ENCODE results near the gene TCEA3. TPM values are rescaled to one million over a fixed set of nuclear protein-coding genes. Genes with fewer than 3 reads are reported as not detected.
A peak's percentile ranks its signal among the peaks of the same experiment; 100 is the strongest.

TCEA3 gene
- 10 to 100 TPM; 18.3 to 19.5 TPM for total RNA-seq

- ChIA-PET POLR2A (no interaction called here), CTCF (interaction anchor here (0.8 to 1.7 kb wide), 3 partner anchors 12 to 115 kb away, joined by 3 to 6 read pairs (median 3); no protein-coding TSS in a partner anchor)
- peak within 1 kb of the TSS; percentile 77 for H3K4me3 Mint-ChIP-seq
- DNase-seq, result peak; percentile 19
- H3K9me3 Mint-ChIP-seq, result no peaks in the 10 kb centered on the region
- H3K27me3 Mint-ChIP-seq, result peaks cover 37% of the 10 kb centered on the region
- peak within 1 kb of the TSS; percentile 92 for H3K27ac Mint-ChIP-seq
- no peaks in the 10 kb centered on the region for H3K36me3 Mint-ChIP-seq (ENCODE audit: low read depth)
- H3K4me1 Mint-ChIP-seq, result peaks cover 46% of the 10 kb centered on the region
Observed at GRCh38 chr1:23424293-23425192, at the start of gene TCEA3. Gene TCEA3 (minus strand): TSS chr1:23424748. CDS start chr1:23424633, 115 bp downstream.

GRCh38 chr1:23473037-23473800 lies 48.7 kb upstream of the TCEA3 start:
- Mint-ChIP-seq H3K4me3 (no peak overlapping the region), H3K27ac (no peak overlapping the region), H3K9me3 (no peaks in the 10 kb centered on the region), H3K36me3 (ENCODE audit: low read depth) (no peaks in the 10 kb centered on the region), H3K4me1 (no peaks in the 10 kb centered on the region), H3K27me3 (peaks cover 7% of the 10 kb centered on the region)
- DNase-seq, result no peak
- POLR2A ChIA-PET, result no interaction called here
- CTCF ChIA-PET, result interaction anchor here (0.9 kb wide), 1 partner anchor 157 kb away, joined by 3 read pairs; no protein-coding TSS in a partner anchor

DNA sequence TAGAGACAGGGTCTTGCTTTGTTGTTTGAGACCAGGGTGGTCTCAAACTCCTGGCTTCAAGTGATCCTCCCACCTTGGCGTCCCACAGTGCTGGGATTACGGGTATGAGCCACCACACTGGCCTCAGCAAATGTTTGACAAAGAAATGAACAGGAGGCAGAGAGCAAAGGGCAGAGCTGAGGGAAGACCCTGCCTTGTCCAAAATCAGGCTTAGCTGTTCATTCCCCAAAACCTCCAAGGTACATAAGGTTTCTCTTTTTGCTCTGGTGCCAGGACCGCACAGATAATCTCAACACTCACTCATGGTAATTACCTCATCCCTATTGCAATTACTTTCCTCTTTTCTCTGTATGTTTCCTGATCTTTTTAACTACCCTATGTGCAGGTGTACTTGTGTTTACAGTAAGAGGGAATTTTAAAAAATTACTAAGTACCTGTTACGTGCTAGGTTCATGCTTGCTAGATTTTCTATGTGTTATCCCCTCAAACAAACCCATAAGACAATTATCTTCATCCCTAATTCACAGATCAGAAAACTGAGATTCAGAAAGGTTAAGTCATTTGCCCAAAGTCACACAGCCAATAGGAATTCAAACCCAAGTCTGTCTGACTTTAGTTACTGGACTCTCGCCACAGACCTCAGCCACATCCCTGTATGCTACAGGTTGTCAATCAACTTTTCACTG lies 47.9 kb upstream of the TCEA3 start:
- H3K36me3 Mint-ChIP-seq (ENCODE audit: low read depth), result no peaks in the 10 kb centered on the region
- ChIA-PET CTCF (no interaction called here), POLR2A (no interaction called here)
- no peak overlapping the region for H3K27ac Mint-ChIP-seq
- no peaks in the 10 kb centered on the region for H3K4me1 Mint-ChIP-seq
- no peaks in the 10 kb centered on the region for H3K9me3 Mint-ChIP-seq
- H3K4me3 Mint-ChIP-seq, result no peak overlapping the region
- DNase-seq, result no peak
- peaks cover 7% of the 10 kb centered on the region for H3K27me3 Mint-ChIP-seq

- no peaks in the 10 kb centered on the region for H3K36me3 Mint-ChIP-seq (ENCODE audit: low read depth)
- no peaks in the 10 kb centered on the region for H3K9me3 Mint-ChIP-seq
- ChIA-PET POLR2A (no interaction called here), CTCF (no interaction called here)
- H3K27ac Mint-ChIP-seq, result no peak overlapping the region
- no peak overlapping the region for H3K4me3 Mint-ChIP-seq
- H3K27me3 Mint-ChIP-seq, result peaks cover 5% of the 10 kb centered on the region
- DNase-seq, result no peak
- H3K4me1 Mint-ChIP-seq, result no peaks in the 10 kb centered on the region
Observed at GRCh38 chr1:23471473-23472075, 47.0 kb upstream of the TCEA3 start.

GRCh38 chr1:23470282-23471070 lies 45.9 kb upstream of the TCEA3 start:
- CTCF ChIA-PET, result no interaction called here
- no peaks in the 10 kb centered on the region for H3K4me1 Mint-ChIP-seq
- H3K36me3 Mint-ChIP-seq (ENCODE audit: low read depth), result no peaks in the 10 kb centered on the region
- no peaks in the 10 kb centered on the region for H3K9me3 Mint-ChIP-seq
- no peak for DNase-seq
- no peak overlapping the region for H3K4me3 Mint-ChIP-seq
- POLR2A ChIA-PET, result no interaction called here
- H3K27ac Mint-ChIP-seq, result no peak overlapping the region
- H3K27me3 Mint-ChIP-seq, result peaks cover 1% of the 10 kb centered on the region

GRCh38 chr1:23469372-23469982 lies 44.9 kb upstream of the TCEA3 start:
- no peaks in the 10 kb centered on the region for H3K36me3 Mint-ChIP-seq (ENCODE audit: low read depth)
- no peaks in the 10 kb centered on the region for H3K9me3 Mint-ChIP-seq
- no peak overlapping the region for H3K4me3 Mint-ChIP-seq
- DNase-seq, result no peak
- no peaks in the 10 kb centered on the region for H3K27me3 Mint-ChIP-seq
- no peak overlapping the region for H3K27ac Mint-ChIP-seq
- CTCF ChIA-PET, result interaction anchor here (0.6 kb wide), 1 partner anchor 217 kb away, joined by 3 read pairs; no protein-coding TSS in a partner anchor
- H3K4me1 Mint-ChIP-seq, result no peaks in the 10 kb centered on the region
- POLR2A ChIA-PET, result no interaction called here

- no peaks in the 10 kb centered on the region for H3K4me1 Mint-ChIP-seq
- no peak overlapping the region for H3K4me3 Mint-ChIP-seq
- ChIA-PET CTCF (interaction anchor here (0.6 to 1.2 kb wide), 4 partner anchors 9 to 63 kb away, joined by 3 read pairs; no protein-coding TSS in a partner anchor), POLR2A (no interaction called here)
- no peaks in the 10 kb centered on the region for H3K36me3 Mint-ChIP-seq (ENCODE audit: low read depth)
- no peaks in the 10 kb centered on the region for H3K27me3 Mint-ChIP-seq
- no peak for DNase-seq
- no peaks in the 10 kb centered on the region for H3K9me3 Mint-ChIP-seq
- H3K27ac Mint-ChIP-seq, result no peak overlapping the region
Observed at GRCh38 chr1:23466423-23466989, 42.0 kb upstream of the TCEA3 start.

DNA sequence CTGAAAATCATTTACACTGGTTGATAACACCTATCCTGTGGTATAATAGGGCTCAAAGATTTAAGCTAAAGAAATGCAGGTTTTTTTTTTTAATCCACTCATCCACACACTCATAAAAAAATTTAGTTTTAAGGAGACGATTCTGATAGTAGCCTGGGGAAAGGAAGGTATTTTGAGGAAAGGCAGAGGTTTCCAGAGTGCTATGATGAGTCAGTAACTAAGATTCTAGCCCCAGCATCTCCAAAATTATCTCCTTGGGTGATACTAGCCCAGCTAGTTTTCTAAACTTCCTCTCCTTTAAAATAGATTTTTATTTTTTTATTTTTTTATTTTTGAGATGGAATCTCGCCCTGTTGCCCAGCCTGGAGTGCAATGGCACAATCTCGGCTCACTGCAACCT lies 38.7 kb upstream of the TCEA3 start:
- no peaks in the 10 kb centered on the region for H3K36me3 Mint-ChIP-seq (ENCODE audit: low read depth)
- H3K4me1 Mint-ChIP-seq, result no peaks in the 10 kb centered on the region
- H3K4me3 Mint-ChIP-seq, result no peak overlapping the region
- DNase-seq, result no peak
- no peaks in the 10 kb centered on the region for H3K9me3 Mint-ChIP-seq
- POLR2A ChIA-PET, result no interaction called here
- CTCF ChIA-PET, result interaction anchor here (0.8 kb wide), 1 partner anchor 11 kb away, joined by 3 read pairs; no protein-coding TSS in a partner anchor
- H3K27ac Mint-ChIP-seq, result no peak overlapping the region
- peaks cover 12% of the 10 kb centered on the region for H3K27me3 Mint-ChIP-seq

GRCh38 chr1:23462766-23463165 lies 38.2 kb upstream of the TCEA3 start:
- Mint-ChIP-seq H3K27me3 (peaks cover 14% of the 10 kb centered on the region), H3K36me3 (ENCODE audit: low read depth) (no peaks in the 10 kb centered on the region), H3K27ac (no peak overlapping the region), H3K4me1 (no peaks in the 10 kb centered on the region), H3K4me3 (no peak overlapping the region), H3K9me3 (no peaks in the 10 kb centered on the region)
- POLR2A ChIA-PET, result no interaction called here
- no peak for DNase-seq
- CTCF ChIA-PET, result interaction anchor here (0.8 kb wide), 1 partner anchor 12 kb away, joined by 3 read pairs; no protein-coding TSS in a partner anchor

DNA sequence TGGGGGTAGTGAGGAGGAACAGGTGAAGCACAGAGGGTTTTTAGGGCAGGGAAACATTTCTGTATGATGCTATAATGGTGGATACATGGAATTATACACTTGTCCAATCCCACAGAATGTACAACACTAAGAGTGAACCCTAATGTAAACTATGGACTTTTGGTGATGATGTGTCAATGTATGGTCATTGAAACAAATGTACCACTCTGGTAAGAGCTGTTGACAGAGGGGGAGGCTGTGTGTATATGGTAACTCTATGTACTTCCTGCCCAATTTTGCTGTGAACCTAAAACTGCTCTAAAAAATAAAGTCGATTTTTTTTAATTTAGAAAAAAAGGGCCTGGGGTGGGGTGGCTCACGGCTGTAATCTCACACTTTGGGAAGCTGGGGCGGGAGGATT lies 36.5 kb upstream of the TCEA3 start:
- H3K9me3 Mint-ChIP-seq, result no peaks in the 10 kb centered on the region

DNA sequence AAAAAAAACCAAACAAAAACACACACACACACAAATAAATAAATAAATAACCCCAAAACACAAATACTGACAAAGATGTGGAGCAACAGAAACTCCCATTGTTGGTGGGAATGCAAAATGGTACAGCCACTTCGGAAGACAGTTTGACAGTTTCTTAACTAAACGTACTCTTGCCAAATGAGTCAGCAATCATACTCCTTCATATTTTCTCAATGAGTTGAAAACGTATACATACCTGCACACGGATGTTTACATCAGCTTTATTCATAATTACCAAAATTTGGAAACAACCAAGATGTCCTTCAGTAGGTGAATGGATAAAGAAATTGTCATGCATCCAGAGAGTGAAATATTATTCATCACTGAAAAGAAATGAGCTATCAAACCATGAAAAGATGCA lies 36.0 kb upstream of the TCEA3 start:
- Mint-ChIP-seq H3K4me3 (no peak overlapping the region), H3K36me3 (ENCODE audit: low read depth) (no peaks in the 10 kb centered on the region), H3K9me3 (no peaks in the 10 kb centered on the region), H3K27ac (no peak overlapping the region), H3K27me3 (peaks cover 17% of the 10 kb centered on the region), H3K4me1 (peaks cover 7% of the 10 kb centered on the region)
- POLR2A ChIA-PET, result no interaction called here
- CTCF ChIA-PET, result interaction anchor here (0.5 kb wide), 3 partner anchors 27 to 117 kb away, joined by 3 to 6 read pairs (median 4); no protein-coding TSS in a partner anchor
- DNase-seq, result no peak

More for the DNA sequence above, 36.5 kb upstream of the TCEA3 start:
- H3K4me1 Mint-ChIP-seq, result peaks cover 5% of the 10 kb centered on the region
- H3K27ac Mint-ChIP-seq, result no peak overlapping the region
- CTCF ChIA-PET, result interaction anchor here (0.5 kb wide), 1 partner anchor 26 kb away, joined by 4 read pairs; no protein-coding TSS in a partner anchor
- no peak overlapping the region for H3K4me3 Mint-ChIP-seq
- H3K27me3 Mint-ChIP-seq, result peaks cover 15% of the 10 kb centered on the region
- DNase-seq, result no peak
- no peaks in the 10 kb centered on the region for H3K36me3 Mint-ChIP-seq (ENCODE audit: low read depth)
- POLR2A ChIA-PET, result no interaction called here
